HepG2 (cell line): Measurements from ENCODE around the gene BRAF. TPM values are rescaled to one million over a fixed set of nuclear protein-coding genes. Genes with fewer than 3 reads are reported as not detected.
A peak's percentile ranks its signal among the peaks of the same experiment; 100 is the strongest.

Experiments
- ARHGAP35 ChIP-seq: sonication (generic); formaldehyde crosslinking; IDR thresholded peaks from 2 replicates; pipeline ENCODE4 v1.9.0; 2022; ENCODE audit warnings: mild to moderate bottlenecking, inconsistent platforms, moderate library complexity, missing genetic modification reagents, borderline replicate concordance
- CEBPG ChIP-seq: IDR thresholded peaks from 2 replicates; pipeline ENCODE4 v1.6.1; 2016
- DR1 ChIP-seq: sonication (generic); formaldehyde crosslinking; IDR thresholded peaks from 2 replicates; pipeline ENCODE4 v1.8.0; 2021; ENCODE audit warnings: mild to moderate bottlenecking, missing genetic modification reagents, inconsistent platforms
- FLYWCH1 ChIP-seq: sonication (generic); formaldehyde crosslinking; IDR thresholded peaks from 2 replicates; pipeline ENCODE4 v1.8.1; 2023; ENCODE audit warnings: mild to moderate bottlenecking, missing genetic modification reagents
- IKZF1 ChIP-seq: fragments of 450-650 bp; IDR thresholded peaks from 2 replicates; pipeline ENCODE4 v1.7.1; 2016
- IRF2 ChIP-seq: IDR thresholded peaks from 2 replicates; pipeline ENCODE4 v1.6.1; 2018; ENCODE audit warnings: missing genetic modification reagents, missing compliant biosample characterization
- JARID2 ChIP-seq: sonication (generic); formaldehyde crosslinking; IDR thresholded peaks from 2 replicates; pipeline ENCODE4 v1.8.1; 2023; ENCODE audit warnings: missing genetic modification reagents, inconsistent platforms; ENCODE audit not compliant: insufficient replicate concordance
- MTF2 ChIP-seq: sonication (generic); formaldehyde crosslinking; IDR thresholded peaks from 2 replicates; pipeline ENCODE4 v1.5.0; 2020; ENCODE audit warnings: missing genetic modification reagents, borderline replicate concordance
- PHF21A ChIP-seq: sonication (generic); formaldehyde crosslinking; IDR thresholded peaks from 2 replicates; pipeline ENCODE4 v1.5.0; 2020; ENCODE audit warnings: mild to moderate bottlenecking, missing genetic modification reagents
- PPARG ChIP-seq: conservative IDR thresholded peaks from 2 replicates; pipeline ENCODE4 v1.6.1; 2016; ENCODE audit warnings: missing biosample characterization, missing genetic modification reagents
- PTBP1 ChIP-seq: fragments of 200-400 bp; formaldehyde crosslinking; IDR thresholded peaks from 2 replicates; pipeline ENCODE4 v1.6.1; 2018; ENCODE audit warnings: low read length, low read depth; ENCODE audit not compliant: poor library complexity, severe bottlenecking
- RELA ChIP-seq: sonication (generic); formaldehyde crosslinking; IDR thresholded peaks from 2 replicates; pipeline ENCODE4 v1.4.0; 2020; ENCODE audit warnings: missing genetic modification reagents
- RXRA ChIP-seq: sonication (generic); formaldehyde crosslinking; IDR thresholded peaks from 2 replicates; pipeline ENCODE4 v1.5.1; 2020; ENCODE audit warnings: missing genetic modification reagents
- TBP ChIP-seq: sonication (generic); formaldehyde crosslinking; IDR thresholded peaks from 2 replicates; pipeline ENCODE4 v1.5.0; 2020; ENCODE audit warnings: missing genetic modification reagents
- ZFP82 ChIP-seq: sonication (generic); formaldehyde crosslinking; IDR thresholded peaks from 2 replicates; pipeline ENCODE4 v1.5.1; 2020; ENCODE audit warnings: mild to moderate bottlenecking, missing genetic modification reagents, borderline replicate concordance
- ZNF260 ChIP-seq: sonication (generic); formaldehyde crosslinking; IDR thresholded peaks from 2 replicates; pipeline ENCODE4 v1.4.0; 2020; ENCODE audit warnings: missing genetic modification reagents, low read depth, mild to moderate bottlenecking, borderline replicate concordance
- ZNF451 ChIP-seq: sonication (generic); formaldehyde crosslinking; IDR thresholded peaks from 2 replicates; pipeline ENCODE4 v1.5.0; 2020; ENCODE audit warnings: mild to moderate bottlenecking, missing genetic modification reagents
- polyA plus RNA-seq, 8 experiments: library from polyadenylated mRNA; depleted of rRNA in 3 of 8; stranded (reverse) in 7 of 8; unstranded in 1 of 8; fragments of >200 nt; fragmentation: Illumina TruSeq in 4 of 8; extraction: Trizol in 4 of 8; gene quantifications; 2 replicates each; pipeline versions ENCODE4 v1.2.1 to v1.2.3, GENCODE V29; 2011 to 2016; ENCODE audit warnings: low read depth in 4 of 8, missing spikeins in 1 of 8, mixed read lengths in 1 of 8; ENCODE audit not compliant: insufficient read depth in 1 of 8
- total RNA-seq, 5 experiments: library from RNA; depleted of rRNA; stranded (reverse); fragments of >200 nt; fragmentation: Illumina TruSeq; extraction: Trizol; gene quantifications; 2 replicates each; pipeline ENCODE4 v1.2.3, GENCODE V29; 2016; ENCODE audit warnings: low read depth in 1 of 5
- TF ChIP-seq, protein P1 (sequence below): sonication (generic); formaldehyde crosslinking; IDR thresholded peaks from 2 replicates; pipeline ENCODE4 v1.8.1; 2023; ENCODE audit warnings: mild to moderate bottlenecking, missing genetic modification reagents
- TF ChIP-seq, protein P2 (sequence below): sonication (generic); formaldehyde crosslinking; IDR thresholded peaks from 2 replicates; pipeline ENCODE4 v1.5.1; 2020; ENCODE audit warnings: mild to moderate bottlenecking, moderate library complexity, missing genetic modification reagents
- TF ChIP-seq, protein P3 (sequence below), 2 experiments: sonication (generic) in 1 of 2; formaldehyde crosslinking in 1 of 2; IDR thresholded peaks; 2 replicates each; pipeline versions ENCODE4 v1.4.0 to v1.6.1; 2018 to 2020; ENCODE audit warnings: missing genetic modification reagents in 2 of 2, borderline replicate concordance in 1 of 2, low read depth in 1 of 2, mild to moderate bottlenecking in 1 of 2, missing biosample characterization in 1 of 2
- TF ChIP-seq, protein P4 (sequence below): sonication (generic); formaldehyde crosslinking; IDR thresholded peaks from 2 replicates; pipeline ENCODE4 v1.9.0; 2021; ENCODE audit warnings: missing genetic modification reagents, mild to moderate bottlenecking, borderline replicate concordance

Gene BRAF
- total and polyA plus RNA-seq, 2 of the 13 experiments (the other 11 are each of a cell fraction or from before 2014, with no cell fraction given): 12.5 to 13.4 TPM

DNA sequence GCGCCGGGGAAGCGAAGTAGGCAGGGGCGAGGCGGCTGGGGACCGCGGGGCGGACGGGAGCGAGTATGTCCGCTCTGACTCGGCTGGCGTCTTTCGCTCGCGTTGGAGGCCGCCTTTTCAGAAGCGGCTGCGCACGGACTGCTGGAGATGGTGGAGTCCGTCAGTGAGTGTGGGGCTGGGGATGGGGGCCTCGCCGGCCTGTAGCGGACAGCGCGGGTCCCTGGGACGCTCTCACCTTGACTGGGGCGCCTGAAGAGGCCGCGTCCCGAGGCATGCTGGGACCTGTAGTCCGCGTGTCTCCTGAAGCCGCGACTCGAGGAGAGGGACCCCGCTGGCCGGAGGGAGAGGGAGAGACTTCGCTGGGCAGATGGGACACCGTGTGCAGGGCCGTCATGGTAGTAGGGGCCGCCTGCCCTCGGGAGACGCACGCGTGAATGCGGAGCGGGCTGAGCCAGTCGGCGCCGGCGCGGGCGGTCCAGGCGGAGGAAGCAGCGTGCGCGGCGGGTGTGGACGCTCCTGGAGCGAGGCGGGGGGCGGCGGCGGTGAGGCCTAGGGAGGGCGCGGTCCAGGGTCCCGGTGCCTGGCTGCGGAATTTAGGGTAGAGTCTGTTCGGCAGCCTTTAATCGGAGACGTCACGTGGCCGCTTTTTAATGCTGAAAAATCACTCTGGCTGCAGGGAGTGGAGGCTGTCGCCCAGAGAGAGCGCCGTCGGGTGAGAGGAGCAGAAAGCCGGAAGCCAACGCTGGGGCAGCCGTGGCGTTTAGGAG is 227.9 kb downstream of the BRAF start, which contains the start of gene NDUFB2 (continued):
- TF ChIP-seq, protein P1, sequence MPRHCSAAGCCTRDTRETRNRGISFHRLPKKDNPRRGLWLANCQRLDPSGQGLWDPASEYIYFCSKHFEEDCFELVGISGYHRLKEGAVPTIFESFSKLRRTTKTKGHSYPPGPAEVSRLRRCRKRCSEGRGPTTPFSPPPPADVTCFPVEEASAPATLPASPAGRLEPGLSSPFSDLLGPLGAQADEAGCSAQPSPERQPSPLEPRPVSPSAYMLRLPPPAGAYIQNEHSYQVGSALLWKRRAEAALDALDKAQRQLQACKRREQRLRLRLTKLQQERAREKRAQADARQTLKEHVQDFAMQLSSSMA (CRISPR knock-in tag): peak; percentile 92; the same call in 1 of the 2 replicates
- TF ChIP-seq DR1 (CRISPR knock-in tag) (0 out of 2 replicates have a peak, but pooled peaks have one; percentile 17), JARID2 (CRISPR knock-in tag) (peak; percentile 15), ARHGAP35 (CRISPR knock-in tag) (peak; percentile 78; the same call in 1 of the 2 replicates), TBP (CRISPR knock-in tag) (no peak), PTBP1 (no peak), CEBPG (CRISPR knock-in tag) (no peak; the same call in 1 of the 2 replicates), ZFP82 (CRISPR knock-in tag) (peak; percentile 94; the same call in 1 of the 2 replicates), ZNF260 (no peak), IKZF1 (no peak), ZNF451 (peak; percentile 73), MTF2 (CRISPR knock-in tag) (0 out of 2 replicates have a peak, but pooled peaks have one; percentile 50), RXRA (CRISPR knock-in tag) (peak; percentile 60), IRF2 (CRISPR knock-in tag) (no peak), FLYWCH1 (0 out of 2 replicates have a peak, but pooled peaks have one; percentile 47), RELA (CRISPR knock-in tag) (no peak), PPARG (CRISPR knock-in tag) (no peak; the same call in 1 of the 2 replicates), PHF21A (CRISPR knock-in tag) (no peak)
- TF ChIP-seq, protein P2, sequence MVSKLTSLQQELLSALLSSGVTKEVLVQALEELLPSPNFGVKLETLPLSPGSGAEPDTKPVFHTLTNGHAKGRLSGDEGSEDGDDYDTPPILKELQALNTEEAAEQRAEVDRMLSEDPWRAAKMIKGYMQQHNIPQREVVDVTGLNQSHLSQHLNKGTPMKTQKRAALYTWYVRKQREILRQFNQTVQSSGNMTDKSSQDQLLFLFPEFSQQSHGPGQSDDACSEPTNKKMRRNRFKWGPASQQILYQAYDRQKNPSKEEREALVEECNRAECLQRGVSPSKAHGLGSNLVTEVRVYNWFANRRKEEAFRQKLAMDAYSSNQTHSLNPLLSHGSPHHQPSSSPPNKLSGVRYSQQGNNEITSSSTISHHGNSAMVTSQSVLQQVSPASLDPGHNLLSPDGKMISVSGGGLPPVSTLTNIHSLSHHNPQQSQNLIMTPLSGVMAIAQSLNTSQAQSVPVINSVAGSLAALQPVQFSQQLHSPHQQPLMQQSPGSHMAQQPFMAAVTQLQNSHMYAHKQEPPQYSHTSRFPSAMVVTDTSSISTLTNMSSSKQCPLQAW (CRISPR knock-in tag): peak; percentile 47; the same call in 1 of the 2 replicates
- TF ChIP-seq, protein P3, sequence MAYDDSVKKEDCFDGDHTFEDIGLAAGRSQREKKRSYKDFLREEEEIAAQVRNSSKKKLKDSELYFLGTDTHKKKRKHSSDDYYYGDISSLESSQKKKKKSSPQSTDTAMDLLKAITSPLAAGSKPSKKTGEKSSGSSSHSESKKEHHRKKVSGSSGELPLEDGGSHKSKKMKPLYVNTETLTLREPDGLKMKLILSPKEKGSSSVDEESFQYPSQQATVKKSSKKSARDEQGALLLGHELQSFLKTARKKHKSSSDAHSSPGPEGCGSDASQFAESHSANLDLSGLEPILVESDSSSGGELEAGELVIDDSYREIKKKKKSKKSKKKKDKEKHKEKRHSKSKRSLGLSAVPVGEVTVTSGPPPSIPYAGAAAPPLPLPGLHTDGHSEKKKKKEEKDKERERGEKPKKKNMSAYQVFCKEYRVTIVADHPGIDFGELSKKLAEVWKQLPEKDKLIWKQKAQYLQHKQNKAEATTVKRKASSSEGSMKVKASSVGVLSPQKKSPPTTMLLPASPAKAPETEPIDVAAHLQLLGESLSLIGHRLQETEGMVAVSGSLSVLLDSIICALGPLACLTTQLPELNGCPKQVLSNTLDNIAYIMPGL (CRISPR knock-in tag; IDR thresholded peaks at IDR 0.05; ENCODE audit: borderline replicate concordance in 1 of 2, low read depth in 1 of 2): peak; percentile 74 to 95
- TF ChIP-seq, protein P4, sequence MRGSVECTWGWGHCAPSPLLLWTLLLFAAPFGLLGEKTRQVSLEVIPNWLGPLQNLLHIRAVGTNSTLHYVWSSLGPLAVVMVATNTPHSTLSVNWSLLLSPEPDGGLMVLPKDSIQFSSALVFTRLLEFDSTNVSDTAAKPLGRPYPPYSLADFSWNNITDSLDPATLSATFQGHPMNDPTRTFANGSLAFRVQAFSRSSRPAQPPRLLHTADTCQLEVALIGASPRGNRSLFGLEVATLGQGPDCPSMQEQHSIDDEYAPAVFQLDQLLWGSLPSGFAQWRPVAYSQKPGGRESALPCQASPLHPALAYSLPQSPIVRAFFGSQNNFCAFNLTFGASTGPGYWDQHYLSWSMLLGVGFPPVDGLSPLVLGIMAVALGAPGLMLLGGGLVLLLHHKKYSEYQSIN (CRISPR knock-in tag): no peak
